GM19238 (cell line): ENCODE results near the gene PARVB.
"Not testable (repeated sequence)": the region's sequence is repeated elsewhere in the genome, so short reads cannot be mapped to it uniquely, and the experiment has no call there.

Experiments
- DNase-seq: peaks from one replicate; pipeline ENCODE4 v3.0.0; 2011; ENCODE audit warnings: low spot score; ENCODE audit not compliant: insufficient read length

The PARVB gene

GRCh38 chr22:44051358-44051757 lies 27.3 kb downstream of the PARVB start:
- no peak for DNase-seq

DNA sequence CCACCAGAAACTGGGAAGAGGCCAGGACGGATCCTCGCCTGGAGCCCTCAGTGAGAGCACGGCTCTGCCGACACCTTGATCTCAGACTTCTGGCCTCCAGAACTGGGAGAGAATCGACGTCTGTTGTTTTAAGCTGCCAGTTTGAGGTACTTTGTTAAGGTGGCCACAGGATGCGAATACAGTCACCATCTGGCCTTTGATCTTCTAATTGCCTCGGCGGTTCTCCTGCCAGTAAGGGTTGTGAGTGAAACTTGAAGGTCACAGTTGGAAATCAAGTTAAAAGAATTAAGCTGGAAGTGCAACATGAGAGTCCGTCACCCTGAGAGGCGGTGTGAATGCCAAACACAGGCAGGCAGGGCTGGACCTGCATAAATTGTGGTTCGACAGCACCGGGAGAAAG lies 27.9 kb downstream of the PARVB start:
- no peak for DNase-seq

DNA sequence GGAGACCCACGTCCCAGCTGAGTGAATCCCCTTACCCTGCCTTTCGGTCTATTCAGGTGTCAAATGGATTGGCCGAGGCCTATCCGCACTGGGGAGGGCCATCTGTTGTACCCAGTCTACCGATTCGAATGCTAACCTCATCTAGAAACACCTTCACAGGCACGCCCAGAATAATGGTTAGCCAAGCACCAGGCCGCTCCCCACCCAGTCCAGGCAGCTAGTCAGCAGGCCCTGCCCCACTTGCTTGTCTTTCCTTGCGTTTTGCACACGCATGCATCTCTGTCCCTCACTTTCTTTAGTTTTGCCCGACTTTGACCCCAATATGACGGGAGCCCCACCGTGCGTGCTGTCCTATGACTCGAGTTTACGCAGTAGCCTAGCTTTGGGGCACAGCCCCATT lies 31.7 kb downstream of the PARVB start:
- no peak for DNase-seq

- DNase-seq, result not testable (repeated sequence)
Measured at GRCh38 chr22:44056649-44057048, 32.5 kb downstream of the PARVB start.

GRCh38 chr22:44057401-44057987 lies 33.4 kb downstream of the PARVB start:
- DNase-seq, result no peak

DNA sequence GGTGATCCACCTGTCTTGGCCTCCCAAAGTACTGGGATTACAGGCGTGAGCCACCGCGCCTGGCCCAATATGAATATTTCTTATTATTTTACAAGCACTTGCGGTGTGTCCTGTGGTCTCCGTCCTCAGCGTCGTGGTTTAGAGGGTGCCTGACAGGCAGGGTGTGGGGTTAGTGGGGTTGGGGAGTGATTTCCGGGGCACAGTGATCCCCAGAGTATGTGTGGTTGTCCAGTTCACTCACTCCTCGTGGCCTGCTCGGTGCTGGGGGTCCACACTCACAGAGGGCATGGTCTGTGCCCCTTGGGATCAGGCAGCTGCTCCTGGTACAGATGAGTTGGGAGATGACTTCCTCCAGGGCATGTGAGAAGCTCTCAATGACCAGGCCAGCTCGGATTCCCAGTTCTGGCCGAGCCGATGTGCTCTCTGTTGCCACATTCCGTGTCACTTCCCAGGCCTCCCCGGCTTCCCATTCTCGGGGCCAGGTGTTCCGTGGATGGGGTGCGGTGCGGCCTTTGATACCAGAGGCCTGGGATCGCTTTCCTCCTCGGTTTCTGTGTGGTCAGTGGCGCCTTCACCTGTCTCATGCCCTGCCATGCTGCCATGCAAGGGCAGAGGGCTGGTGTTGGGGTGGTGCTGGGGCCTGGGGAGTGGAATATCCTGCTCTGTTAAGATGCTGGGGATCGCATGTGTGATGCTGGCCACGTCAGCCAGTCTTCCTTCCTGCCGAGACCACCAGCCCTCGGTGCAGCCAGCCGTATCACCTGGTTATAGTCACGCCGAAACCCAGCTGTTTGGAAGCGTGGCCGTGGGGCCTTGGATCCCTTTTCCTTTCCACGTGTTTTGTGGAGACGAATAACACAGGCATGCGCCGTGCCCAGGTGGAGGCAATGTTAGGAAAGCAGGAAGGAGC lies 39.6 kb downstream of the PARVB start:
- DNase-seq, result peak; percentile 35

DNA sequence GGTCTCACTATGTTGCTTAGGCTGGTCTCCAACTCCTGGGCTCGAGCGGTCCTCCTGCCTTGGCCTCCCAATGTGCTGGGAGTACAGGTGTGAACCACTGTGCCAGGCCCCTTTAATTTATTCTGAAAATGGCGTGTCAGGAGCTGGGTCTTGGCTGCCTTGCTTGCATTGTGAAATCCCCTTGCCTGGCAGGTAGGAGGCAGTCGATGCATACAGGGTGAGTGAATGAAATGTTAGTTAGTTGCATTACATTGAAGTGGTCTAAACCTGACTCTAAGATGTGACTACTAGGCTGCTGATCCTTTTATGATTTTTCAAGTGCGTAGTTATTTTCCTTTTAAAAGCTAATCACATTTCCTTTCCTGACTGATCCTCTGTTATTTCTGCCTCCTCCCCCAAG lies 42.9 kb downstream of the PARVB start:
- no peak for DNase-seq

DNA sequence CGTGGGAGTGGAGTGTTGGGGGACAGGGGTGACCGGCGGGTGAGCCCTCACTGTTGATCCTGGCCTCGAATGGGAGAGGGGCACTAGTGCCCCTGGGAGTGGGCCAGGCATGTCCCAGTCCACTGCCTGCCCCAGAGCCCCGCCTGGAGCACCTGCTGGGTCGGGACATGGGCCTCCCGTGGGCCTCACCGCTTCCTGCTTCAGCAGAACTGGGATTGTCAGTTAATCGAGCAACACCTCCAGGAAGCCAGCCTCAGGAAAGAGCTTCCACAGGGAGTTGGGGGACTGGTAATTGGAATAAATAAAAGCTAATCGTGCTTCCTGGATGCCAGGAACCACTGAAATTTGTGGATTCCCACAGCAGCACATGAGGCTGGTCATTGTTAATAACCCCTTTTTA lies 43.8 kb downstream of the PARVB start:
- DNase-seq, result no peak

DNA sequence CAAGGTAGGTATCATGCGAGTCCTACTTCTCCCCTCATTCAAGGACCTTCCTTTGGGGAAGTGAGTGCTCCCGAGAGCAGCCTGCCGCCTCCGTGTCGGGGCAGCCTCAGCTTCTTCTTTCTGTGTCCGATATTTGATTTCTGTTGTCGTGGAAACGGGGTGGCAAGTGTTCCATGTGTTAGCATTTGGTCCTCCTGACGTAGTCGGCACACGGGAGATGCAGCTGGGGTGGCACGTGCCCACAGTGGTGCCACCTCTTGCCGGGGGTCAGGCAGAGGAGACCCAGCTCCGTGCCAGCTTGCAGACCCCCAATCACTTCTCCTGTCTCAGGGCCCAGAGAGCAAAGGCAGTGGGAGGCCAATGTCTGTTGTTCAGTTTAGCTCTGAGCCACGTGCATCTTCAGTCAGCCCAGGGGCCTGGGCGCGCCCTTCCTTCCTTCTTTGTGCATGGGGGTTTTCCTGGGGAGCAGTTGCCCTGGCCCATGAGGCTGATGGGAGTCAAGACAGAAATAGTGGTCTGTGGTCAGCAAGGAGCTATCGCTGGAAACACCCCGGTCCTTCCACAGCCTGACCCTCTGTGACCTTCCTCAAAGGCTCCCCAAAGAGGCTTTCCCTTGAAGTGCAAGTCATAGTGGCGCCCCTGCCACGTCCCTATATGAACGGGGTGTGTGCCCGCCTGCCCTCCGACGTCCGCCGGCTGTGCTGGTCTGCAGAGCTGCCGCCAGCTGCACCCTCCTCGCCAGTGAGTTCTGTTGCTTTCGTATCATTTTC lies 44.5 kb downstream of the PARVB start:
- DNase-seq, result peak; percentile 49

GRCh38 chr22:44070029-44070428 lies 45.9 kb downstream of the PARVB start:
- DNase-seq, result no peak

DNA sequence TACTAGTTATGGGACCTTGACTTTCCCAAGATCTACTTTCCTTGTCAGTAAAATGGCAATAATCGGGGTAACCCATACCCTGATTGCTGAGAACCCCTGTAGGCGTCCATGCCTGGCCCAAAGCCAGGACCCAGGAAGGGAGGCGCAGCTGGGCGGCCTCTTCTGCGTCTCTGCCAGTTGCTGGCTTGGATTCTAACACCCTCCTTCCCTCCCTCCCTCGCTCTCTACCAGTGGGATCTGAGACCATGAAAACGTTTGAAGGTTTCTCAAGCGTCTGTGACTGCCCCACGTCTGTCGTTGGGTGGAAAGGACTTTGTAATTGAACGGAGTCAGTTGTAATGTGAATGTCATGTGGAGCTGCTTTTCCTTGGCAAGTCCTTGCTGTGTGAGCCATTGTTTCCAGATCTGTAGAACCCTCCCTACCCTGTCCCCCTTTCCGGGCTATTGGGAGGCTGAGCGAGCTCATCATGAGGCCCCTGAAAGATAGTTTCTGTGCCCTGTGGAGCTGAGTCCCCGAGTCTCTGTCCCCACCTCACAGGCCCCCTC lies 47.8 kb downstream of the PARVB start:
- DNase-seq, result no peak

- DNase-seq, result no peak
Measured at GRCh38 chr22:44074337-44074984, 50.4 kb downstream of the PARVB start.

- DNase-seq, result no peak
Measured at GRCh38 chr22:44075022-44075421, 50.9 kb downstream of the PARVB start.

DNA sequence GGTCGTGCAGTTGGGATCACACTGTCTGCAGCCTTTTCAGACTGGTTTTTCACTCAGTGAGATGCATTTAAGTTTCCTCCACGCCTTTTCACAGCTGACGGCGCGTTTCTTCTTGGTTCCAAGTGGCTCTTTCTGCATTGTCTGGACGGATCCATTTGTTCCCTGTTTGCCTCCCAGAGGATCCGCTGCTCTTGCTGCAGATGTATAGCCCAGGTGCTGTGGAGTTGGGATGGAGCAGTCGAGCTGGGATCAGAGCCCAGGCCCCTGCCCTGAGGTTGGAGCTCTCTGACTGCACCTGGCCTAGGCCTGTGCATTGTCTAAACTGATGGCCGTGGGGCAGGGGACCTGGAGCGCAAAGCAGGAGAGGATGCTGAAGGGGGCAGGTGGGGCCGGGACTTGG lies 51.6 kb downstream of the PARVB start:
- DNase-seq, result no peak

DNA sequence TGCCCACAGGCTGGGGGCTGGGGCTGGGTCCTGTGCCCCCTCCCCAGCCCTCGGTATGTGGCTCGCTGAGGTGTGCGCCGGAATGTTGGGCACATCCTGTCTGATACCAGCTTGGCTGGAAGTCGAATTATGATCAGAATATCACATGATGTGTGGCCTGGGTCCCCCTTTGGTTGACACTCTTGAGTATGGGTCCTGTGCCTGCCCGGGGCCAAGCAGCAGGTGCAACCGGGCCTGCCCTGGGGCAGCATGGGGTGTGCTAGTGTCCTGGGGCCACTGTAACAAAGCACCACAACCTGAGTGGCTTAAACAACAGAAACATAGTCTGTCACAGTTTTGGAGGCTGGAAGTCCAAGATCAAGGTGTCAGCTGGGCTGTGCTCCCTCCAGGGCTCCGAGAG lies 52.7 kb downstream of the PARVB start:
- DNase-seq, result no peak

- peak; percentile 83 for DNase-seq
Measured at GRCh38 chr22:44080936-44081861, 57.1 kb downstream of the PARVB start.

DNA sequence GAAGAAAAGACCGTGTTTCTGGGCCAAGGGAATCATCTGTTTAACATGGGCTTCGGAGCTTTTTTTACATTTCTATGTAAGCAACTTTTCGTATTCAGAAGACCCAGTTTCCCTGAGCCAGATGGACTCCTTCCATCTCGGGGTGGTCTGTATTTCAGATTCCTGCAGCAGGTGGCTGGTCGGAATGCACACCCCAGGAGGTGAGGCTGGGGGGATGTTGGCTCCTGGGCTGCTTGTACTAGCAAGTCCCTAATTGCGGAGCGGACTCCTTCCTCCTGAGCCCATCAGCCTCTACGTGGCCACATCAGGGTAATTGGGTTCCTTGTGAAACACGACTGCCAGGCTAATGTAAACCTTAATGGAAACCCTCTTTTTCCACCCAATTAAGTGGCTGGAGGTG lies 58.7 kb downstream of the PARVB start:
- no peak for DNase-seq

- DNase-seq, result no peak
Measured at GRCh38 chr22:44084044-44084772, 60.1 kb downstream of the PARVB start.

- peak; percentile 42 for DNase-seq
Measured at GRCh38 chr22:44085743-44086270, 61.7 kb downstream of the PARVB start.
